Measurements from ENCODE around the gene ATP4B.

ATP4B gene

DNA sequence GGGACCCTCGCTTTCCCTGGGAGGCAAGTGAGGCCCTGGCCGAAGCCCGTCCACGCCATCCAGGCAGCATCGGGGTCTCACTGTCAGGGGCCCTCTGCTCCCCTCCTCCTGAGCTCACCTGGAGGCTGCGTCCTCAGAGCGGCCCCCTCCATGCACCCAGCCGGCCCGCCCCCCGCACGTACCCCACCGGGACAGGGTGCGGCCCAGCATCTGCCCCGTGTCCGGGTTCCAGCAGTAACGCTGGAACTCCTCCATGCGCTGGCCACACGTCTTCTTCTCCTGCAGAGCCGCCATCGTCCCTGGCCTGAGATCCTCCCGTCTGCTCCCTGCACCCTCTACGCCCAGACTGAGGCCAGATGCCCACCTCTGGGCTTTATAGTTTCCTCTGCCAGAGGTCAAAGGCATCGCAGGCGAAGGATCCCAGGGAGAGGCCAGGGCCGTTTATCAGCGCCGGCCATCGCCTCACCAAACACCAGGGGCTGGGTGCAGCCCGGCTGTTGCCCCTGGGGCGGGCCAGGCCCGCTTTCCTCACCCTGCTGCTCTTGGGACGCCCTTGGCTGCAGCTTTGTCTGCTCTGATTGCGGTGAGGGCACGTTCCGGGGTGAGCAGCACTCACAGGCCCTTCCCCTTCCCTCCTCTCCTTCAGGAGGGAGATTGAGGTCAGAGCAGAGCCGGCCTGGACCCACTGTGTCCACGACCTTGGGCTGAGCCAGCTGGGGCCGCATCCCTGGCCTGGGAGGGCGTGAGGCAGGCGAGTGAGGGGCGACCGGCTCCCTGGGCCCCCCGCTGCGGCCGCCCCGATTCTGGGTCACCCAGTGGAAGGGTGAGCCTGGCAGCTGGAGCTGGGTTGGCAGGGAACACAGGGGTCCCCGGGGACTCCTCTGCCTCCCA lies at the start of gene ATP4B:
Gene ATP4B, minus strand, starts transcription at position 348 of the 891 bp plus-strand sequence. Its CDS starts 54 bp downstream, at position 294.
- in situ Hi-C loops (cut with HindIII; ENCODE audit: low pct_ligation_motif_present, low pct_unique_long_range_greater_than_20kb, low sequenced_read_pairs) = no loop called here
- no peak for DNase-seq

DNA sequence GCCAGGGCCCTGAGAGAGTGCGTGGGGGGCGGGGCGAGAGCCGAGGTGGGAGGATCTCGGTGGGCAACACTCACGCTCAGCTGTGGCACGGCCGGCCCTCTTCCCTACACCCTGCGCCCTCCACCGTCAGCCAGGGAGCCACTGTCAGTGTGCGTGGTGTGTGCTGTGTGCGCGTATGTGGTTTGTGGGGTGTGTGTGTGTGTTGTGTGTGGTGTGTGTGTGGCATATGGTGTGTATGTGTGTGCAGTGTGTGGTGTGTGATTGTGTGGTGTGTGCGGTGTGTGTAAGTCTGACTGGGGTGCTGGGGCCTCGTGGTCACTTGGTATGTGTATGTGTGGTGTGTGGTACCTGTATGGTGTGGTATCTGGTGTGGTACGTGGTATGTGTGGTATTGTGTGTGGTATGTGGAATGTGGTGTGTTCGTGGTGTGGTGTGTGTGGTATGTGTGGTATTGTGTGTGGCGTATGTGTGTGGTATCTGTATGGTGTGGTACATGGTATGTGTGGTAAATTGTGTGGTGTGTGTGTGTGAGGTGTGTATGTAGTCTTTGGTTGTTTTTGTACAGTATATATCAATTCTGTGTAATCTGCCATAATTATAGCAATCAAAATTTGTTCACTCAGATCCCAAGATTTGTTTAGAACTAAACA lies 14.1 kb upstream of the ATP4B start:
- in situ Hi-C loops (cut with HindIII; ENCODE audit: low pct_ligation_motif_present, low pct_unique_long_range_greater_than_20kb, low sequenced_read_pairs) = no loop called here
- no peak for DNase-seq

DNA sequence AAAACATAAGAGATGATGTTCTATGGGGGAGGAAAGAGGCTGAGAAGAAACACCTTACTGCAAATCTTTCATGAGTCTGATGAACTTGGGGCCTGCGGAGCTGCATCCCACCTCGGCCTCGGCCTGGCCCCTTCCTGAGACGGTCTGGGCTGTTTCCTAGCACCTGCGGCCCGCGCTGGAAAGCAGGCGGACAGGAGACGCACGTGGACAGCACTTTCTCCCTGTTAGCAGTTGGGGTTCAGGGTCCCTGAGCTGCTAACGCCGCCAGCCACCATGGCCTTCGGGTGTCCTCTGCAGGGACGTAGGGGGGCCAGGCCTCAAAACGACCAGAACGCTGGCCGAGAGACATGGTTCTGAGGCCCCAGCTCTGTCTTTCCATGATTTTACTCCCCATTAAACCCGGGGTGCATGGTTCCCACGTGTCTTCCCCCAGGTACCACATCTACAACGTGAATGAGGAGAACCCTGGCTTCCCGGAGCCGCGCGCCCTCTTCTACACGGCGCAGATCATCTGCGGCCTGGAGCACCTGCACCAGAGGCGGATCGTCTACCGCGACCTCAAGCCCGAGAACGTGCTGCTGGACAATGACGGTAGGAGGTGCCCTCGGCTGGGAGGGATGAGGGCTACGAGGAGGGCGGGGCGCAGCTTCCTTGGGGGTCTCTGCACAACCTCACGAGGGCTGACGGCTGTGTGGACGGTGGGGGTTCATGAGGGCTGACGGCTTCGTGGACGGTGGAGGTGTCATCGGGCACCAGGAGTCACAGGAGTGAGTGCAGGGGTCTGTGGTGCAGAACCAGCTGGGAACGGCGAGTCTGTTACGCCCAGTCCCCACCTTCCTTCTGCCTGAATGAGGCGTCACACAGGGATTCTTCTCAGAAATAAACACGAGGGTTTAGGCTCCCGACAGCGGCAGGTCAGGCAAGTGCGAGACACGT lies 13.3 kb upstream of the ATP4B start:
- DNase-seq = no peak
- in situ Hi-C loops (cut with HindIII; ENCODE audit: low pct_ligation_motif_present, low pct_unique_long_range_greater_than_20kb, low sequenced_read_pairs) = no loop called here

- in situ Hi-C loops (cut with HindIII; ENCODE audit: low pct_ligation_motif_present, low pct_unique_long_range_greater_than_20kb, low sequenced_read_pairs) = no loop called here
- DNase-seq = no peak
Measured at GRCh38 chr13:113670541-113670940, 12.5 kb upstream of the ATP4B start.

GRCh38 chr13:113669755-113670341 lies 11.8 kb upstream of the ATP4B start:
- in situ Hi-C loops (cut with HindIII; ENCODE audit: low pct_ligation_motif_present, low pct_unique_long_range_greater_than_20kb, low sequenced_read_pairs) = no loop called here
- DNase-seq = no peak

- in situ Hi-C loops (cut with HindIII; ENCODE audit: low pct_ligation_motif_present, low pct_unique_long_range_greater_than_20kb, low sequenced_read_pairs) = no loop called here
- DNase-seq = no peak
Measured at GRCh38 chr13:113669231-113669754, 11.3 kb upstream of the ATP4B start.

DNA sequence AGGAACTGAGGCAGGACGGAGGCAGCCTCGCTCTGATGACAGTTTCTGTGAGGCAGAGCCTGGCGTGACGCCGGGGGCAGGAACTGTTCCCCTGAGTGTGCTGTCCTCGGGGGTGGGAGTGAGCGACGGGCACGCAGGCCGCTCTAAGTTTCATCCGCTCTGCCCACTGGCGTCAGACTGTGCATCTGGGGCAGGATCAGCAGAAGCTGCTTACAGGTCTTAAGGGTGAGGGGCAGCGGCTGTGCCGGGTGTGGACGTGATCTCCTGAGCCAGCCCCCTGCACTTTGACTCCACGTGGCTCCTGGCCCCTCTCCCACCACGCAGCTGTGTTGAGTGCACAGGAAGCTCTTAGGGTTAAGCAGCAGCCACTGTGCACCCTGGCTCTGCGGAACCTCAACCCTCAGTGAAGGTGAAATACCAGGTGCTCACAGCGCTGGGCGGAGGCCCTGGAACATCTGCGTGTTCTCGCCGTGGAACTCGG lies 10.5 kb upstream of the ATP4B start:
- DNase-seq = no peak
- in situ Hi-C loops (cut with HindIII; ENCODE audit: low pct_ligation_motif_present, low pct_unique_long_range_greater_than_20kb, low sequenced_read_pairs) = no loop called here

- no peak for DNase-seq
- in situ Hi-C loops (cut with HindIII; ENCODE audit: low pct_ligation_motif_present, low pct_unique_long_range_greater_than_20kb, low sequenced_read_pairs) = no loop called here
Measured at GRCh38 chr13:113667771-113668490, 9.9 kb upstream of the ATP4B start.

GRCh38 chr13:113666951-113667701 lies 9.1 kb upstream of the ATP4B start, which contains the start of gene GRK1:
Gene GRK1 (plus strand): TSS chr13:113667219. CDS start chr13:113667387, 168 bp downstream.
- in situ Hi-C loops (cut with HindIII; ENCODE audit: low pct_ligation_motif_present, low pct_unique_long_range_greater_than_20kb, low sequenced_read_pairs) = no loop called here
- DNase-seq = no peak

GRCh38 chr13:113666329-113666670 lies 8.3 kb upstream of the ATP4B start:
- DNase-seq = no peak
- in situ Hi-C loops (cut with HindIII; ENCODE audit: low pct_ligation_motif_present, low pct_unique_long_range_greater_than_20kb, low sequenced_read_pairs) = no loop called here

- DNase-seq = no peak
- in situ Hi-C loops (cut with HindIII; ENCODE audit: low pct_ligation_motif_present, low pct_unique_long_range_greater_than_20kb, low sequenced_read_pairs) = no loop called here
Measured at GRCh38 chr13:113665597-113666328, 7.8 kb upstream of the ATP4B start.

DNA sequence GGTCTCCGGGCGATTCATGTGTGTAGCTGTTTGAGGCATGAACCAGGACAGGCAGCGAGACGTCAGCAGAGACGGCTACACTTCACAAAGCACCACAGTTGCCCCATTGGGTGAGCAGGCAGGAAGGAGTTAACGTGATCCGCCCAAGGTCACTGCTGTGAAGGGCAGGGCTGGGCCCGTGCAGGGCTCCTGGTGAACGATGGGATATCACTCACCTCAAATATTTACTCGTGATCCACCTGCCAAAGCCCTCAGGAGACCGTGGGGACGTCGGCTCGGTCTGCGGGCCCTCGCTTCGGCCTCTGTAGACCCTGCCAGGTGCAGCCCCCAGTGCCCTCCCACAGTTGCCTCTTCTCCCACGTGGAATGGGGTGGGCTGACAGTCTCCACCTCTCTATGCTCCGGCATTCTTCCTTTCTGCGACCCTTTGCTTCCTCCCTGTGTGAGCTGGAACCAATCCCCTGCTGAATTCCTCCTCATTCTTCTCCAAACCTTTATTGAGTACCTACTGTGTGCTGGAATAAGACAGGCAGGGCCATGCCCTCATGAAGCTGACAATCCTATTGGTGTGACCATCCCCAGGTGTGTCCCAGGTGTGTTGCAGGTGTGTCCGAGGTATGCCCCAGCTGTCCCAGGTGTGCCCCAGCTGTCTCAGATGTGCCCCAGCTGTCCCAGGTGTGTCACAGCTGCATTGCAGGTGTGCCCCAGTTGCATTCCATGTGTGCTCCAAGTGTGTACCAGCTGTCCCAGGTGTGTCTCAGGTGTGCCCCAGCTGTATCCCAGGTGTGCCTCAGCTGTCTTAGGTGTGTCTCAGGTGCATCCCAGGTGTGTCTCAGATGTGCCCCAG lies 7.0 kb upstream of the ATP4B start:
- in situ Hi-C loops (cut with HindIII; ENCODE audit: low pct_ligation_motif_present, low pct_unique_long_range_greater_than_20kb, low sequenced_read_pairs) = no loop called here
- no peak for DNase-seq

DNA sequence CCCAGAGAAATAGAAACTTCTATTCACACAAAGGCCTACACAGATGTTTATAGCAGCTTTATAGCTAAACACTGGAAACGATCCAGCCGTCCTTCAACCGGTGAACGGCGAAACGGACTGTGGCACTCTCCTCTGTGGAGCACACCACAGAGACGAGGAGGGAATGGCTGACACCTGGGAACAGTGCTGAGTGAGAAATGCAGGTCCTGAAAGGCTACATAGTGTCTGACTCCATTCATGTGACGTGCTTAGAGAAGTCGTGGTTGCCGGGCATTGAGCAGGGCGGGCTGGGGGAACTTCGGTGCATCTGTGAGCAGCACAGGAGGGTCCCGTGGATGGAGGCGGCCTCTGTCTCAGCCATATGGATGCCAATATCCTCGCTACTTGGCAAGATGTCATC lies 5.9 kb upstream of the ATP4B start:
- in situ Hi-C loops (cut with HindIII; ENCODE audit: low pct_ligation_motif_present, low pct_unique_long_range_greater_than_20kb, low sequenced_read_pairs) = no loop called here
- no peak for DNase-seq

DNA sequence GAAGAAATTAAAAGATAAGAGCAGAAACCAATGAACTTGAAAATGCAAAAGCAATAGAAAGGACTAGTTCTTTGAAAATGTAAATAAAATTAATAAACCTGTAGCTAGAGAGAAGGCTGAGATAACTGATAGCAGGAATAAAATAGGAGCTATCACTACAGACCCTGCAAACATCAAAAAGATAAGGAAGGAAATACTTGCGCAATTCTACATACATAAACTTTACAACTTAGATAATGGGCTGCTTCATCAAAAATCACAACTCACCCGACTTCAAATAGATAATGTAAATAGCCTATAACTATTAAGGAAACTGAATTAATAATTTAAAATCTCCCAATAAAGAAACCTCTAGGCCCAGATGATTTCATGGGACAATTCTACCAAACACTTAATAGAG lies 3.5 kb upstream of the ATP4B start:
- in situ Hi-C loops (cut with HindIII; ENCODE audit: low pct_ligation_motif_present, low pct_unique_long_range_greater_than_20kb, low sequenced_read_pairs) = no loop called here

GRCh38 chr13:113660066-113660465 lies 2.1 kb upstream of the ATP4B start:
- DNase-seq = no peak
- in situ Hi-C loops (cut with HindIII; ENCODE audit: low pct_ligation_motif_present, low pct_unique_long_range_greater_than_20kb, low sequenced_read_pairs) = no loop called here

More for the DNA sequence above, 3.5 kb upstream of the ATP4B start:
- no peak for DNase-seq

GRCh38 chr13:113659337-113659736 lies 1.3 kb upstream of the ATP4B start:
- no peak for DNase-seq
- in situ Hi-C loops (cut with HindIII; ENCODE audit: low pct_ligation_motif_present, low pct_unique_long_range_greater_than_20kb, low sequenced_read_pairs) = no loop called here
